Liver (tissue), 9 donors: ENCODE measurements around the gene PLAC1. TPM values are rescaled to one million over a fixed set of nuclear protein-coding genes. Genes with fewer than 3 reads are reported as not detected.

Source experiments
- DNase-seq: peaks from one replicate; pipeline ENCODE4 v3.0.0-alpha.2; 2017; ENCODE audit warnings: low spot score
- H3K27ac ChIP-seq, 2 donors: one replicate each; pipeline ENCODE4 v1.7.0; 2013; ENCODE audit warnings: inconsistent platforms in 2 of 2, low read length in 2 of 2, control low read depth in 1 of 2, low read depth in 1 of 2, mild to moderate bottlenecking in 1 of 2
- H3K27me3 ChIP-seq, 4 donors: one replicate each; pipeline versions ENCODE4 v1.6.1 to v1.7.0; 2013; ENCODE audit warnings: low read length in 3 of 4, inconsistent platforms in 1 of 4, mild to moderate bottlenecking in 1 of 4, moderate library complexity in 1 of 4; ENCODE audit not compliant: control insufficient read depth in 4 of 4, insufficient read depth in 4 of 4
- H3K36me3 ChIP-seq, 4 donors: one replicate each; pipeline versions ENCODE4 v1.6.1 to v1.7.0; 2013; ENCODE audit warnings: low read length in 3 of 4, mild to moderate bottlenecking in 3 of 4, low read depth in 1 of 4, moderate library complexity in 1 of 4; ENCODE audit not compliant: control insufficient read depth in 4 of 4, insufficient read depth in 3 of 4
- H3K4me1 ChIP-seq, 4 donors: one replicate each; pipeline versions ENCODE4 v1.6.1 to v1.7.0; 2013; ENCODE audit warnings: low read length in 3 of 4, mild to moderate bottlenecking in 3 of 4, moderate library complexity in 1 of 4; ENCODE audit not compliant: control insufficient read depth in 4 of 4, insufficient read depth in 4 of 4
- H3K4me3 ChIP-seq, 3 donors: one replicate each; pipeline versions ENCODE4 v1.6.1 to v1.7.0; 2013; ENCODE audit warnings: low read length in 3 of 3, control low read depth in 1 of 3, low read depth in 1 of 3, mild to moderate bottlenecking in 1 of 3
- H3K9ac ChIP-seq, 2 donors: one replicate each; pipeline ENCODE4 v1.7.0; 2013; ENCODE audit warnings: low read length in 2 of 2, mild to moderate bottlenecking in 2 of 2, moderate library complexity in 2 of 2, control low read depth in 1 of 2, low read depth in 1 of 2
- H3K9me3 ChIP-seq, 4 donors: one replicate each; pipeline versions ENCODE4 v1.6.1 to v1.7.0; 2013; ENCODE audit warnings: low read length in 3 of 4; ENCODE audit not compliant: control insufficient read depth in 4 of 4
- ATF3 ChIP-seq: IDR thresholded peaks from 2 replicates; pipeline ENCODE4 v1.6.1; 2016; ENCODE audit warnings: antibody characterized with exemption
- CTCF ChIP-seq: fragments of 150-350 bp; IDR thresholded peaks from 2 replicates; pipeline ENCODE4 v1.5.1; 2017; ENCODE audit warnings: improper control_type of control experiment, low read depth, low read length; ENCODE audit not compliant: missing input control
- EGR1 ChIP-seq, 2 donors: IDR thresholded peaks; 2 replicates each; pipeline ENCODE4 v1.6.1; 2016 to 2018; ENCODE audit warnings: antibody characterized with exemption in 2 of 2, low read depth in 2 of 2
- FOXA1 ChIP-seq: IDR thresholded peaks from 2 replicates; pipeline ENCODE4 v1.6.1; 2016; ENCODE audit warnings: antibody characterized with exemption
- FOXA2 ChIP-seq: IDR thresholded peaks from 2 replicates; pipeline ENCODE4 v1.6.1; 2016; ENCODE audit warnings: antibody characterized with exemption
- GABPA ChIP-seq, 2 donors: IDR thresholded peaks in 1 of 2; conservative IDR thresholded peaks in 1 of 2; 2 replicates each; pipeline ENCODE4 v1.6.1; 2016; ENCODE audit warnings: antibody characterized with exemption in 2 of 2, mild to moderate bottlenecking in 1 of 2, moderate library complexity in 1 of 2
- HNF4A ChIP-seq, 2 donors: conservative IDR thresholded peaks; 2 replicates each; pipeline ENCODE4 v1.6.1; 2016; ENCODE audit warnings: antibody characterized with exemption in 2 of 2, mild to moderate bottlenecking in 2 of 2
- HNF4G ChIP-seq: IDR thresholded peaks from 2 replicates; pipeline ENCODE4 v1.6.1; 2016; ENCODE audit warnings: antibody characterized with exemption
- JUND ChIP-seq, 2 donors: IDR thresholded peaks; 2 replicates each; pipeline ENCODE4 v1.6.1; 2016; ENCODE audit warnings: antibody characterized with exemption in 2 of 2
- MAX ChIP-seq: IDR thresholded peaks from 2 replicates; pipeline ENCODE4 v1.6.1; 2016; ENCODE audit warnings: antibody characterized with exemption
- NR2F2 ChIP-seq: IDR thresholded peaks from 2 replicates; pipeline ENCODE4 v1.6.1; 2016; ENCODE audit warnings: antibody characterized with exemption
- RAD21 ChIP-seq, 2 donors: IDR thresholded peaks; 2 replicates each; pipeline ENCODE4 v1.6.1; 2016; ENCODE audit warnings: antibody characterized with exemption in 2 of 2, mild to moderate bottlenecking in 2 of 2
- REST ChIP-seq: IDR thresholded peaks from 2 replicates; pipeline ENCODE4 v1.6.1; 2016; ENCODE audit warnings: antibody characterized with exemption, mild to moderate bottlenecking
- RXRA ChIP-seq, 2 donors: IDR thresholded peaks; 2 replicates each; pipeline ENCODE4 v1.6.1; 2017 to 2018; ENCODE audit warnings: antibody characterized with exemption in 2 of 2, mild to moderate bottlenecking in 1 of 2
- SP1 ChIP-seq: IDR thresholded peaks from 2 replicates; pipeline ENCODE4 v1.6.1; 2018; ENCODE audit warnings: antibody characterized with exemption, mild to moderate bottlenecking
- TAF1 ChIP-seq: conservative IDR thresholded peaks from 2 replicates; pipeline ENCODE4 v1.6.1; 2016; ENCODE audit warnings: antibody characterized with exemption, mild to moderate bottlenecking
- YY1 ChIP-seq: IDR thresholded peaks from 2 replicates; pipeline ENCODE4 v1.6.1; 2016; ENCODE audit warnings: antibody characterized with exemption, mild to moderate bottlenecking
- ZBTB33 ChIP-seq: IDR thresholded peaks from 2 replicates; pipeline ENCODE4 v1.6.1; 2016; ENCODE audit warnings: antibody characterized with exemption
- WGBS: extraction: QIAGEN DNeasy Blood & Tissue Kit; methylation state at CpG from one replicate; pipeline ENCODE4 v1.1.7; 2013; 5-methylcytosine and 5-hydroxymethylcytosine counted together
- polyA plus RNA-seq, 2 donors: library from polyadenylated mRNA; stranded (reverse) in 1 of 2; unstranded in 1 of 2; fragments of 200-250 nt in 1 of 2; fragments of >200 nt in 1 of 2; fragmentation: Nextera tagmentation in 1 of 2; extraction: Ambion mirVana in 1 of 2; gene quantifications; one replicate each; pipeline versions ENCODE4 v1.2.1 to v1.2.3, GENCODE V29; 2013 to 2015
- total RNA-seq, 2 donors: library from RNA; depleted of rRNA; stranded (reverse); fragments of >200 nt; gene quantifications; one replicate each; pipeline ENCODE4 v1.2.3, GENCODE V29; 2014
- donor health status: healthy.
- donor health status: healthy.
- donor health status: healthy.
- donor health status: healthy.
- donor health status: healthy.

The PLAC1 gene
- total and polyA plus RNA-seq, 4 donors, result not detected

GRCh38 chrX:134677332-134677731 lies 19.1 kb upstream of the PLAC1 start (continued):
- TF ChIP-seq MAX, result no peak
- no peak for TF ChIP-seq FOXA2
- TF ChIP-seq YY1, result no peak
- no peak for TF ChIP-seq RAD21 (IDR thresholded peaks at IDR 0.05)
- TF ChIP-seq ZBTB33, result no peak
- TF ChIP-seq NR2F2, result no peak

GRCh38 chrX:134676436-134676835 lies 18.2 kb upstream of the PLAC1 start:
- 77% methylated on average over 2 of the region's 2 CpGs for WGBS
- TF ChIP-seq HNF4A (conservative IDR thresholded peaks at IDR 0.05), result no peak
- no peak for TF ChIP-seq REST
- no peak for TF ChIP-seq SP1
- no peak for TF ChIP-seq CTCF
- no peak for TF ChIP-seq FOXA2
- no peak for TF ChIP-seq FOXA1
- TF ChIP-seq JUND (IDR thresholded peaks at IDR 0.05), result no peak
- no peak for TF ChIP-seq HNF4G
- TF ChIP-seq MAX, result no peak
- no peak for TF ChIP-seq ZBTB33
- TF ChIP-seq TAF1, result no peak
- no peak for TF ChIP-seq GABPA (IDR thresholded peaks at IDR 0.05 in 1 of 2, conservative IDR thresholded peaks at IDR 0.05 in 1 of 2)
- TF ChIP-seq YY1, result no peak
- TF ChIP-seq ATF3, result no peak
- TF ChIP-seq RXRA (IDR thresholded peaks at IDR 0.05), result no peak
- no peak for TF ChIP-seq EGR1 (IDR thresholded peaks at IDR 0.05; ENCODE audit: low read depth in 2 of 2)
- H3K27me3 ChIP-seq, result no peaks in the 10 kb centered on the region
- no peak overlapping the region for H3K9ac ChIP-seq
- H3K27ac ChIP-seq, result no peak overlapping the region
- no peaks in the 10 kb centered on the region for H3K9me3 ChIP-seq
- no peaks in the 10 kb centered on the region for H3K4me1 ChIP-seq
- no peak overlapping the region for H3K4me3 ChIP-seq
- no peaks in the 10 kb centered on the region for H3K36me3 ChIP-seq
- DNase-seq, result no peak
